Tongue (tissue), 2 donors: ENCODE data around the gene HBM. TPM values are rescaled to one million over a fixed set of nuclear protein-coding genes. Genes with fewer than 3 reads are reported as not detected.
"Not testable (repeated sequence)": the region's sequence is repeated elsewhere in the genome, so short reads cannot be mapped to it uniquely, and the experiment has no call there.

Source experiments
- DNase-seq: peaks from one replicate; pipeline ENCODE4 v3.0.0-alpha.2; 2015
- total RNA-seq: library from RNA; depleted of rRNA; stranded (reverse); fragments of >200 nt; gene quantifications from one replicate; pipeline ENCODE4 v1.2.3, GENCODE V29; 2014

The HBM gene
- total RNA-seq = 19.6 TPM

- DNase-seq = no peak
Observed at GRCh38 chr16:165539-166374, at the start of gene HBM. HBM (plus strand) TSS chr16:165978; CDS start chr16:165998, 20 bp downstream.

- DNase-seq = no peak
Observed at GRCh38 chr16:116015-116414, 49.8 kb upstream of the HBM start.

- DNase-seq = peak; percentile 73
Observed at GRCh38 chr16:117379-118365, 48.1 kb upstream of the HBM start.

- DNase-seq = no peak
Observed at GRCh38 chr16:118857-119256, 46.9 kb upstream of the HBM start.

GRCh38 chr16:119295-119694 is 46.5 kb upstream of the HBM start:
- no peak for DNase-seq

GRCh38 chr16:119835-120491 is 45.8 kb upstream of the HBM start:
- no peak for DNase-seq

- no peak for DNase-seq
Observed at GRCh38 chr16:120756-121155, 45.0 kb upstream of the HBM start.

- no peak for DNase-seq
Observed at GRCh38 chr16:122361-122760, 43.4 kb upstream of the HBM start.

- DNase-seq = not testable (repeated sequence)
Observed at GRCh38 chr16:123558-124350, 42.0 kb upstream of the HBM start.

- peak; percentile 59 for DNase-seq
Observed at GRCh38 chr16:125011-125410, 40.8 kb upstream of the HBM start.

- DNase-seq = no peak
Observed at GRCh38 chr16:129075-129474, 36.7 kb upstream of the HBM start.

GRCh38 chr16:130533-131173 is 35.1 kb upstream of the HBM start:
- no peak for DNase-seq

- no peak for DNase-seq
Observed at GRCh38 chr16:132120-132519, 33.7 kb upstream of the HBM start.

GRCh38 chr16:133716-134115 is 32.1 kb upstream of the HBM start:
- DNase-seq = no peak

- DNase-seq = peak; percentile 54
Observed at GRCh38 chr16:138049-138417, 27.7 kb upstream of the HBM start.

GRCh38 chr16:140175-140857 is 25.5 kb upstream of the HBM start:
- no peak for DNase-seq

- no peak for DNase-seq
Observed at GRCh38 chr16:142405-142967, 23.3 kb upstream of the HBM start.

- peak; percentile 17 for DNase-seq
Observed at GRCh38 chr16:143047-143446, 22.7 kb upstream of the HBM start.

- DNase-seq = no peak
Observed at GRCh38 chr16:143456-143855, 22.3 kb upstream of the HBM start.

- no peak for DNase-seq
Observed at GRCh38 chr16:144797-145252, 21.0 kb upstream of the HBM start.
